Urinary bladder (tissue), 4 donors: Measurements from ENCODE around the gene GOLM1. TPM values are rescaled to one million over a fixed set of nuclear protein-coding genes. Genes with fewer than 3 reads are reported as not detected.

Experiments used
- DNase-seq: peaks from one replicate; pipeline ENCODE4 v3.0.0-alpha.2; 2015; ENCODE audit errors: extremely low spot score
- H3K27ac ChIP-seq: one replicate; pipeline ENCODE4 v1.5.1; 2013; ENCODE audit warnings: low read depth, mild to moderate bottlenecking, moderate library complexity
- H3K36me3 ChIP-seq: one replicate; pipeline ENCODE4 v1.6.1; 2013; ENCODE audit warnings: mild to moderate bottlenecking, moderate library complexity; ENCODE audit not compliant: insufficient read depth
- H3K4me1 ChIP-seq: one replicate; pipeline ENCODE4 v1.6.1; 2013; ENCODE audit warnings: mild to moderate bottlenecking, moderate library complexity; ENCODE audit not compliant: insufficient read depth
- H3K4me3 ChIP-seq: one replicate; pipeline ENCODE4 v1.5.1; 2013; ENCODE audit warnings: low read depth, low read length
- WGBS: extraction: QIAGEN DNeasy Blood & Tissue Kit; methylation state at CpG from one replicate; pipeline ENCODE4 v1.1.7; 2013; 5-methylcytosine and 5-hydroxymethylcytosine counted together
- polyA plus RNA-seq: library from polyadenylated mRNA; stranded (reverse); fragments of 200-250 nt; gene quantifications from one replicate; pipeline ENCODE4 v1.2.3, GENCODE V29; 2013
- total RNA-seq: library from RNA; depleted of rRNA; stranded (reverse); fragments of >200 nt; gene quantifications from one replicate; pipeline ENCODE4 v1.2.3, GENCODE V29; 2014
- donor health status: healthy with polysubstance abuse.
- donor health status: healthy.

The GOLM1 gene
- total and polyA plus RNA-seq, 2 donors: 22.4 to 37.4 TPM

GRCh38 chr9:86112057-86112456, 12.7 kb upstream of the GOLM1 start:
- H3K27ac ChIP-seq: no peak overlapping the region
- H3K4me3 ChIP-seq: no peak overlapping the region
- DNase-seq: no peak
- H3K4me1 ChIP-seq: no peaks in the 10 kb centered on the region
- no peaks in the 10 kb centered on the region for H3K36me3 ChIP-seq
- 91% methylated on average over 5 of the region's 5 CpGs for WGBS

GRCh38 chr9:86102626-86103025, 3.3 kb upstream of the GOLM1 start:
- no peaks in the 10 kb centered on the region for H3K4me1 ChIP-seq
- DNase-seq: no peak
- H3K4me3 ChIP-seq: no peak overlapping the region
- H3K36me3 ChIP-seq: no peaks in the 10 kb centered on the region
- 96% methylated on average over 3 of the region's 3 CpGs for WGBS
- no peak overlapping the region for H3K27ac ChIP-seq

DNA sequence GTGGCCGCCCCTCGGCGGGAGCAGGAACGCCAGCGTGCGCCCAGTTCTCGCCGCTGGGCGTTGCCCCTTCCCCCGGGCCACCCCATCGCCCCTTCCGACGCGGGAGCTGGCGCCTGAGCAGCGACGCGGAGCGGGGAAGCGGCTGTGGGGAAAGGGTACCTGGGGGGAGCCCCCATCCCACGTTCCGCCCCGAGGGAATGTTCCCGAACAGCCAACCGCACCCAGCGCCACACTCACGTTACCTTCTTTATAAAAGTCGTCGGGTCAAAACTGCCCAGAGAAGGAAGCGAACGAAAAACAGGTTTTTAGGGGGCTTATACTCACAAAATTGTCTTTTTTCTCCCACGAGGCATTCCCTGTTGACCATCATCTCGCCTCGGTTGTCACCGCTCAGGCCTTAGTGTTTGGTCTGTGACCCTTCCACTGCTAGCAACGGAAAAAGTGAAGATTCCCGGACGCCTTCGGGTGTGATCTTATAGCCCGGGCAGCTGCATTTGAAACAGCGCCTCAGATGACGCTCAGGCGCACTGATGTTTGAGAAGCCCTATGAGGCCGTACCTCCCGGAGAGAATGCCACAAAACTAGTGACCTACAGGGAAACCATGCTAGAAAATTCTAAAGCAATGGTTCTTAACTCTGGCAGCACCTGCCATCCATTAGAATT, 475 bp upstream of the GOLM1 start:
- no peak for DNase-seq
- WGBS: 2% methylated on average over 45 of the region's 45 CpGs
- H3K27ac ChIP-seq: no peak overlapping the region

GRCh38 chr9:86097510-86098224, 1.7 kb downstream of the GOLM1 start:
- H3K36me3 ChIP-seq: no peaks in the 10 kb centered on the region
- no peak for DNase-seq
- 93% methylated on average over 10 of the region's 10 CpGs for WGBS
- H3K4me1 ChIP-seq: no peaks in the 10 kb centered on the region
- H3K4me3 ChIP-seq: no peak overlapping the region
- H3K27ac ChIP-seq: no peak overlapping the region

More for the DNA sequence above, 475 bp upstream of the GOLM1 start:
- H3K4me1 ChIP-seq: no peaks in the 10 kb centered on the region
- H3K36me3 ChIP-seq: no peaks in the 10 kb centered on the region
- peak overlapping the region; percentile 82 for H3K4me3 ChIP-seq

DNA sequence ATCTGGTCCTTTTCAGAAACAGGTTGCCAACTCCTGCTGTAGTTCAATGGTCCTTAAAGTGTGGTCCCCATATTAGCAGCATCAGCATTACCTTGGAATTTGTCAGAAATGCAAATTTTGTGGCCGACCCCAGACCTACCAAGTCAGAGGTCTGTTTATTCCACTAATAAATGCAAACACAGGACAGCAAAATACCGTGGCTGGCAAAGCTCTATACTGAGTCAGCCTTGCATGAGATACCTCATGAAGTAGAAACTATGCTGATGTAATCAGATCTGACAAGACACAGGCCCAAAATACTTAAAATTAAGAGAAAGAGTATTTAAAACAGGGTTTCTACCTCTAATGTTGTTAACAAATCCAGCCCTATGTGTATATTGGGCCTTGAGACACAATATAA, 3.0 kb downstream of the GOLM1 start:
- DNase-seq: no peak
- no peak overlapping the region for H3K27ac ChIP-seq
- H3K4me1 ChIP-seq: no peaks in the 10 kb centered on the region
- WGBS: 75% methylated on average over 2 of the region's 2 CpGs
- no peak overlapping the region for H3K4me3 ChIP-seq
- H3K36me3 ChIP-seq: no peaks in the 10 kb centered on the region

- no peaks in the 10 kb centered on the region for H3K36me3 ChIP-seq
- WGBS: 77% methylated on average over 8 of the region's 8 CpGs
- no peak overlapping the region for H3K27ac ChIP-seq
- no peak for DNase-seq
- H3K4me1 ChIP-seq: no peaks in the 10 kb centered on the region
- no peak overlapping the region for H3K4me3 ChIP-seq
These were observed 5.4 kb downstream of the GOLM1 start for GRCh38 chr9:86093788-86094555.

DNA sequence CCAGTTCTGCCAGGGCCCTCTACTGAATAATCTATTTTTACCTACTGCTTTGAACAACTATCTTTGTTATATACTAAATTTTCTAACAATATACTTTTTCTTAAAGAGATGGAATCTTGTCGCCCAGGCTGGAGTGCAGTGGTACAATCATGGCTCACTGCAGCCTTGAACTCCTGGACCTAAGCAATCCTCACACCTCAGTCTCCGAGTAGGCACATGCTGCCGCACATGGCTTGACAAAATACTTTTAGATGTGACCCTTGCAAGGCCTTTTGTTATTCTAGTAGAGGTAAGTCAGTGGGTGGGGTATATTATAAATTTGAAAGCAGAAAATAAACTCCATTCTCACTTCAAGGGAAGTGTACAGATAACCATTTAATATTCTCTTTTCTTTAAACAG, 7.9 kb downstream of the GOLM1 start:
- Histone ChIP-seq H3K36me3 (no peaks in the 10 kb centered on the region), H3K27ac (no peak overlapping the region), H3K4me1 (no peaks in the 10 kb centered on the region), H3K4me3 (no peak overlapping the region)
- 97% methylated on average over 3 of the region's 3 CpGs for WGBS
- no peak for DNase-seq

DNA sequence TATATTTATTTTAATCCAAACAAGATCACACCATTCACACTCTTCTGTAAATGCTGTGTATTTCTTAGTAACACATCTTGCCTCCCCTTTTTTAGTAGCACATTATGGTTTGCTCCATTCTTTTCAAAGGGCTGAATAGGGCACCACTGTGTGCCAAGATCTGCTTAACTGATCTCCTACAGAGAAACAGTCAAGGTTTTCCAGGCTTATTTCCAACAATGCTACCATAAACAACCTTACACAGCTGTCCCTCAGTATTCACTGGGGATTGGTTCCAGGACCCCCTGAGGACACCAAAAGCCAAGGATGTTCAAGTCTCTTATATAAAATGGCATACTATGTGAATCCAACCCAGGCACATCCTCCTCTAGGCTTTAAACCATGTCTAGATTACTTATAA, 16.5 kb downstream of the GOLM1 start:
- no peak overlapping the region for H3K27ac ChIP-seq
- no peaks in the 10 kb centered on the region for H3K4me1 ChIP-seq
- no peaks in the 10 kb centered on the region for H3K36me3 ChIP-seq
- no peak overlapping the region for H3K4me3 ChIP-seq
- no peak for DNase-seq

- Histone ChIP-seq H3K27ac (no peak overlapping the region), H3K4me3 (no peak overlapping the region), H3K36me3 (no peaks in the 10 kb centered on the region), H3K4me1 (no peaks in the 10 kb centered on the region)
- WGBS: 58% methylated on average over 5 of the region's 5 CpGs
- no peak for DNase-seq
These were observed 19.4 kb downstream of the GOLM1 start for GRCh38 chr9:86079865-86080469.

DNA sequence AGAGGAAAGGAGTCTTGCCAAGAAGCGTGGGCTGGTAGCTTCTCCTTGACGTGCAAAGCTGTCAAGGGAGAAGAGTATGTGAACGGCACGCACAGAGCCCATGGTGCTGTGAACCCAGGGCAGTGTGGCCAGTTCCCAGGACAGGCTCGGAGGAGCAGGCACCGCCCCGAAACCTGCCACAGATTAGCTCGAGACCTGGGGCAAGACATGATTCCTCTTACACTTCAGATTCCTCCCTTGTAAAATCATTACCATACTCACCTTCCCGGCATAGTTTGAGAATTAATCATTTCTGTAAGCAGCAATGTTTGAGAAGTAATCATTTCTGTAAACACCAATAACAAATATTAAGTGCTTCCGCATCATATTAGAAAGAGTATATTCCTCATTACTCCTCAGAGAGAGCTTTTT, 19.9 kb downstream of the GOLM1 start:
- no peak overlapping the region for H3K27ac ChIP-seq
- WGBS: 86% methylated on average over 10 of the region's 10 CpGs

GRCh38 chr9:86078731-86079130, 20.6 kb downstream of the GOLM1 start:
- H3K4me3 ChIP-seq: no peak overlapping the region
- no peak overlapping the region for H3K27ac ChIP-seq
- no peak for DNase-seq
- no peaks in the 10 kb centered on the region for H3K4me1 ChIP-seq
- 93% methylated on average over 8 of the region's 8 CpGs for WGBS
- no peaks in the 10 kb centered on the region for H3K36me3 ChIP-seq

More for the DNA sequence above, 19.9 kb downstream of the GOLM1 start:
- DNase-seq: no peak
- Histone ChIP-seq H3K4me1 (no peaks in the 10 kb centered on the region), H3K36me3 (no peaks in the 10 kb centered on the region), H3K4me3 (no peak overlapping the region)

- no peaks in the 10 kb centered on the region for H3K36me3 ChIP-seq
- no peaks in the 10 kb centered on the region for H3K4me1 ChIP-seq
- H3K27ac ChIP-seq: no peak overlapping the region
- DNase-seq: no peak
- WGBS: 53% methylated on average over 13 of the region's 13 CpGs
- H3K4me3 ChIP-seq: no peak overlapping the region
These were observed 22.1 kb downstream of the GOLM1 start for GRCh38 chr9:86077276-86077675.

GRCh38 chr9:86075132-86076109, 23.9 kb downstream of the GOLM1 start:
- Histone ChIP-seq H3K27ac (no peak overlapping the region), H3K36me3 (no peaks in the 10 kb centered on the region)
- 95% methylated on average over 12 of the region's 12 CpGs for WGBS

More at GRCh38 chr9:86075132-86076109, 23.9 kb downstream of the GOLM1 start:
- H3K4me1 ChIP-seq: no peaks in the 10 kb centered on the region
- no peak overlapping the region for H3K4me3 ChIP-seq
- no peak for DNase-seq
